Measurements from ENCODE around the gene CYGB.
"Not testable (repeated sequence)": the region's sequence is repeated elsewhere in the genome, so short reads cannot be mapped to it uniquely, and the experiment has no call there.

DNA sequence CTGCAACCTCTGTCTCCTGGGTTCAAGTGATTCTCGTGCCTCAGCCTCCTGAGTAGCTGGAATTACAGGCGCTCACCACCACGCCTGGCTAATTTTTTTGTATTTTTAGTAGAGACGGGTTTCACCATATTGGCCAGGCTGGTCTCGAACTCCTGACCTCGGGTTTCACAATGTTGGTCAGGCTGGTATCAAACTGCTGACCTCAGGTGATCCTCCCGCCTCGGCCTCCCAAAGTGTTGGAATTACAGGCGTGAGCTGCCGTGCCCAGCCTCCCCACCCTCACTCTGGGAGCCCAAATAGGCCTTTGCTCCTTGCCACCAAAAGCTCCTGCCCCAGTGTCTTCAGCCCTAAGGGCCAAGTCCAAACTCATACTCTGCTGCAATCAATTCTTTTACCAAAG is 15.8 kb downstream of the CYGB start:
- TF ChIP-seq EZH2 (IDR thresholded peaks at IDR 0.05); POLR2AphosphoS5 (IDR thresholded peaks at IDR 0.05; ENCODE audit: borderline replicate concordance, low read depth, low read length): not testable (repeated sequence)
